Measurements from ENCODE around the gene SMR3B.

Gene SMR3B

GRCh38 chr4:70382691-70383181, at the start of gene SMR3B:
TSS of gene SMR3B (plus strand) at chr4:70383131. CDS start at chr4:70384511, 1,380 bp downstream.
- DNase-seq: no peak

- DNase-seq: no peak
Observed at GRCh38 chr4:70334681-70335080, 48.2 kb upstream of the SMR3B start, which contains the start of gene CABS1. TSS of gene CABS1 (plus strand) at chr4:70334981. CDS start at chr4:70335040, 59 bp downstream.

GRCh38 chr4:70336043-70336442, 46.9 kb upstream of the SMR3B start:
- DNase-seq: no peak

- no peak for DNase-seq
Observed at GRCh38 chr4:70337886-70338420, 45.0 kb upstream of the SMR3B start.

- no peak for DNase-seq
Observed at GRCh38 chr4:70356185-70356584, 26.7 kb upstream of the SMR3B start.

- no peak for DNase-seq
Observed at GRCh38 chr4:70359115-70359661, 23.7 kb upstream of the SMR3B start.

GRCh38 chr4:70360460-70360859, 22.5 kb upstream of the SMR3B start, which contains the start of gene SMR3A:
TSS of gene SMR3A (plus strand) at chr4:70360760. CDS start at chr4:70362116, 1,356 bp downstream.
- no peak for DNase-seq

GRCh38 chr4:70364002-70364401, 18.9 kb upstream of the SMR3B start:
- no peak for DNase-seq

- DNase-seq: no peak
Observed at GRCh38 chr4:70365479-70365878, 17.5 kb upstream of the SMR3B start.

- no peak for DNase-seq
Observed at GRCh38 chr4:70367813-70368212, 15.1 kb upstream of the SMR3B start.

- DNase-seq: no peak
Observed at GRCh38 chr4:70371987-70372386, 10.9 kb upstream of the SMR3B start.

GRCh38 chr4:70372760-70373159, 10.2 kb upstream of the SMR3B start:
- no peak for DNase-seq

GRCh38 chr4:70380578-70380977, 2.4 kb upstream of the SMR3B start:
- no peak for DNase-seq

- no peak for DNase-seq
Observed at GRCh38 chr4:70392057-70392776, 9.3 kb downstream of the SMR3B start.

- no peak for DNase-seq
Observed at GRCh38 chr4:70397580-70397979, 14.6 kb downstream of the SMR3B start, which contains the start of gene OPRPN. TSS of gene OPRPN (plus strand) at chr4:70397940. CDS start at chr4:70399286, 1,346 bp downstream.

GRCh38 chr4:70399319-70399718, 16.4 kb downstream of the SMR3B start:
- DNase-seq: no peak

GRCh38 chr4:70402762-70403161, 19.8 kb downstream of the SMR3B start:
- DNase-seq: no peak

GRCh38 chr4:70405765-70406164, 22.8 kb downstream of the SMR3B start:
- no peak for DNase-seq

GRCh38 chr4:70425306-70425705, 42.4 kb downstream of the SMR3B start:
- no peak for DNase-seq

- DNase-seq: no peak
Observed at GRCh38 chr4:70426789-70427188, 43.9 kb downstream of the SMR3B start.

GRCh38 chr4:70437197-70437596, 54.3 kb downstream of the SMR3B start:
- no peak for DNase-seq
